SK-N-SH (cell line): ENCODE measurements around the gene PRDM11. TPM values are rescaled to one million over a fixed set of nuclear protein-coding genes. Genes with fewer than 3 reads are reported as not detected.

ENCODE experiments used
- CTCF ChIA-PET: fragments of 300-600, 350-600 bp; formaldehyde crosslinking; extraction: SDS; loops from one replicate; lab custom pipeline; 2021; lab: Yijun Ruan, JAX
- POLR2A ChIA-PET: fragments of 350-600 bp; sonication (Branson Sonifier 250); formaldehyde crosslinking; extraction: SDS; loops from one replicate; lab custom pipeline; 2020; ENCODE audit warnings: antibody characterized with exemption, inconsistent platforms; lab: Yijun Ruan, JAX
- DNase-seq: peaks from one replicate; pipeline ENCODE4 v3.0.0; 2012
- H2AFZ ChIP-seq: fragments of 200-600 bp; sonication (generic); 2 replicates; pipeline ENCODE4 v1.8.1; 2016; ENCODE audit warnings: antibody characterized with exemption, mild to moderate bottlenecking, low read depth
- H3F3A ChIP-seq: fragments of 200-600 bp; sonication (generic); replicated peaks from 2 replicates; pipeline ENCODE3; 2016; ENCODE audit warnings: antibody characterized with exemption, mild to moderate bottlenecking; ENCODE audit not compliant: insufficient read depth
- H3K27ac ChIP-seq, 2 experiments: fragments of 200-500 bp in 1 of 2; fragments of 200-600 bp in 1 of 2; sonication (Bioruptor generic) in 1 of 2; sonication (generic), shearing (Covaris generic) in 1 of 2; 2 replicates each; pipeline versions ENCODE4 v1.5.1 to v1.6.1; 2014 to 2016; ENCODE audit warnings: low read depth in 2 of 2, inconsistent platforms in 1 of 2, low read length in 1 of 2, mild to moderate bottlenecking in 1 of 2, mixed read lengths in 1 of 2
- H3K27me3 ChIP-seq: fragments of 200-600 bp; sonication (generic), shearing (Covaris generic); 2 replicates; pipeline ENCODE4 v1.6.1; 2016; ENCODE audit warnings: mixed run types; ENCODE audit not compliant: insufficient read depth
- H3K36me3 ChIP-seq, 2 experiments: fragments of 200-500 bp in 1 of 2; fragments of 200-600 bp in 1 of 2; sonication (Bioruptor generic) in 1 of 2; sonication (generic) in 1 of 2; replicated peaks in 1 of 2; 2 replicates each; pipeline versions ENCODE3 to v1.5.1; 2014 to 2016; ENCODE audit warnings: low read length in 1 of 2, mild to moderate bottlenecking in 1 of 2; ENCODE audit not compliant: insufficient read depth in 2 of 2, control insufficient read depth in 1 of 2
- H3K4me1 ChIP-seq, 2 experiments: fragments of 200-500 bp in 1 of 2; fragments of 200-600 bp in 1 of 2; sonication (Bioruptor generic) in 1 of 2; sonication (generic), shearing (Covaris generic) in 1 of 2; 2 replicates each; pipeline versions ENCODE4 v1.5.1 to v1.6.1; 2014 to 2016; ENCODE audit warnings: low read depth in 1 of 2, low read length in 1 of 2, mixed run types in 1 of 2; ENCODE audit not compliant: insufficient read depth in 2 of 2, control insufficient read depth in 1 of 2
- H3K4me2 ChIP-seq: fragments of 200-600 bp; sonication (generic), shearing (Covaris generic); 2 replicates; pipeline ENCODE4 v1.6.1; 2017; ENCODE audit warnings: mixed run types
- H3K4me3 ChIP-seq, 2 experiments: fragments of 200-500 bp in 1 of 2; fragments of 200-600 bp in 1 of 2; sonication (Bioruptor generic) in 1 of 2; sonication (generic), shearing (Covaris generic) in 1 of 2; 2 replicates each; pipeline versions ENCODE4 v1.5.1 to v1.8.1; 2014 to 2016; ENCODE audit warnings: low read depth in 2 of 2, inconsistent platforms in 1 of 2, low read length in 1 of 2, mild to moderate bottlenecking in 1 of 2, mixed read lengths in 1 of 2, moderate library complexity in 1 of 2
- H3K79me2 ChIP-seq: fragments of 200-600 bp; sonication (generic); 2 replicates; pipeline ENCODE4 v1.8.1; 2017; ENCODE audit warnings: mild to moderate bottlenecking; ENCODE audit not compliant: insufficient read depth
- H3K9ac ChIP-seq: fragments of 200-600 bp; sonication (generic); 2 replicates; pipeline ENCODE4 v1.6.1; 2017; ENCODE audit warnings: mixed run types
- H3K9me2 ChIP-seq: fragments of 200-600 bp; sonication (generic); 2 replicates; pipeline ENCODE4 v1.6.1; 2017; ENCODE audit warnings: mixed run types
- H3K9me3 ChIP-seq: fragments of 200-600 bp; sonication (generic); 2 replicates; pipeline ENCODE4 v1.6.1; 2017; ENCODE audit warnings: mixed run types, mild to moderate bottlenecking, moderate library complexity
- H4K20me1 ChIP-seq: fragments of 200-600 bp; sonication (generic); 2 replicates; pipeline ENCODE4 v1.6.1; 2017; ENCODE audit warnings: mild to moderate bottlenecking, mixed run types; ENCODE audit not compliant: insufficient read depth
- CHD2 ChIP-seq: fragments of 150-350 bp; IDR thresholded peaks from 2 replicates; pipeline ENCODE4 v1.6.1; 2018; ENCODE audit warnings: low read length; ENCODE audit not compliant: partially characterized antibody
- CTCF ChIP-seq: fragments of 200-600 bp; sonication (generic); IDR thresholded peaks from 2 replicates; pipeline ENCODE4 v1.6.1; 2017; ENCODE audit warnings: antibody characterized with exemption, mild to moderate bottlenecking, moderate library complexity
- ELF1 ChIP-seq: IDR thresholded peaks from 2 replicates; pipeline ENCODE4 v1.4.0; 2012
- FOSL2 ChIP-seq: IDR thresholded peaks from 2 replicates; pipeline ENCODE4 v1.4.0; 2012; ENCODE audit warnings: low read depth, mild to moderate bottlenecking, moderate library complexity, borderline replicate concordance
- FOXM1 ChIP-seq: IDR thresholded peaks from 2 replicates; pipeline ENCODE4 v1.4.0; 2012; ENCODE audit warnings: low read depth, mild to moderate bottlenecking
- GABPA ChIP-seq: IDR thresholded peaks from 2 replicates; pipeline ENCODE4 v1.4.0; 2012; ENCODE audit warnings: low read depth, mild to moderate bottlenecking
- GATA2 ChIP-seq: sonication (generic); formaldehyde crosslinking; IDR thresholded peaks from 2 replicates; pipeline ENCODE4 v1.5.0; 2020; ENCODE audit warnings: mild to moderate bottlenecking, missing genetic modification reagents
- MXI1 ChIP-seq: IDR thresholded peaks from 2 replicates; pipeline ENCODE4 v1.6.1; 2012; ENCODE audit warnings: mild to moderate bottlenecking, low read depth, low read length, improper control_type of control experiment
- NFIC ChIP-seq: IDR thresholded peaks from 2 replicates; pipeline ENCODE4 v1.4.0; 2012; ENCODE audit warnings: borderline replicate concordance
- NRF1 ChIP-seq: IDR thresholded peaks from 2 replicates; pipeline ENCODE4 v1.6.1; 2012; ENCODE audit warnings: low read depth, mild to moderate bottlenecking, low read length
- RAD21 ChIP-seq: IDR thresholded peaks from 2 replicates; pipeline ENCODE4 v1.6.1; 2012; ENCODE audit warnings: mild to moderate bottlenecking, low read length
- RXRA ChIP-seq: IDR thresholded peaks from 2 replicates; pipeline ENCODE4 v1.4.0; 2012; ENCODE audit warnings: low read depth, mild to moderate bottlenecking, borderline replicate concordance
- SIN3A ChIP-seq: IDR thresholded peaks from 2 replicates; pipeline ENCODE4 v1.6.1; 2012; ENCODE audit warnings: low read depth, mild to moderate bottlenecking, low read length, moderate library complexity, borderline replicate concordance
- SMC3 ChIP-seq: IDR thresholded peaks from 2 replicates; pipeline ENCODE4 v1.6.1; 2012; ENCODE audit warnings: low read depth, low read length, improper control_type of control experiment
- TAF1 ChIP-seq: IDR thresholded peaks from 2 replicates; pipeline ENCODE4 v1.6.1; 2012; ENCODE audit warnings: low read depth, mild to moderate bottlenecking, low read length, moderate library complexity, borderline replicate concordance
- TEAD4 ChIP-seq: IDR thresholded peaks from 2 replicates; pipeline ENCODE4 v1.4.0; 2012; ENCODE audit warnings: mild to moderate bottlenecking, borderline replicate concordance; ENCODE audit not compliant: insufficient read depth
- YY1 ChIP-seq: IDR thresholded peaks from 2 replicates; pipeline ENCODE4 v1.4.0; 2012; ENCODE audit warnings: low read depth, mild to moderate bottlenecking
- WGBS: methylation state at CpG from one replicate; pipeline ENCODE4 v1.1.6; 2017; ENCODE audit warnings: low lambda C conversion rate; 5-methylcytosine and 5-hydroxymethylcytosine counted together
- polyA plus RNA-seq, 3 experiments: library from polyadenylated mRNA; depleted of rRNA; stranded (reverse); fragments of >200 nt; gene quantifications; 2 replicates each; pipeline ENCODE4 v1.2.3, GENCODE V29; 2012
- TF ChIP-seq, protein P1 (sequence below): IDR thresholded peaks from 2 replicates; pipeline ENCODE4; 2012

PRDM11 gene
- polyA plus RNA-seq, 1 of the 3 experiments (the other 2 are of a cell fraction), result 4.5 TPM

DNA sequence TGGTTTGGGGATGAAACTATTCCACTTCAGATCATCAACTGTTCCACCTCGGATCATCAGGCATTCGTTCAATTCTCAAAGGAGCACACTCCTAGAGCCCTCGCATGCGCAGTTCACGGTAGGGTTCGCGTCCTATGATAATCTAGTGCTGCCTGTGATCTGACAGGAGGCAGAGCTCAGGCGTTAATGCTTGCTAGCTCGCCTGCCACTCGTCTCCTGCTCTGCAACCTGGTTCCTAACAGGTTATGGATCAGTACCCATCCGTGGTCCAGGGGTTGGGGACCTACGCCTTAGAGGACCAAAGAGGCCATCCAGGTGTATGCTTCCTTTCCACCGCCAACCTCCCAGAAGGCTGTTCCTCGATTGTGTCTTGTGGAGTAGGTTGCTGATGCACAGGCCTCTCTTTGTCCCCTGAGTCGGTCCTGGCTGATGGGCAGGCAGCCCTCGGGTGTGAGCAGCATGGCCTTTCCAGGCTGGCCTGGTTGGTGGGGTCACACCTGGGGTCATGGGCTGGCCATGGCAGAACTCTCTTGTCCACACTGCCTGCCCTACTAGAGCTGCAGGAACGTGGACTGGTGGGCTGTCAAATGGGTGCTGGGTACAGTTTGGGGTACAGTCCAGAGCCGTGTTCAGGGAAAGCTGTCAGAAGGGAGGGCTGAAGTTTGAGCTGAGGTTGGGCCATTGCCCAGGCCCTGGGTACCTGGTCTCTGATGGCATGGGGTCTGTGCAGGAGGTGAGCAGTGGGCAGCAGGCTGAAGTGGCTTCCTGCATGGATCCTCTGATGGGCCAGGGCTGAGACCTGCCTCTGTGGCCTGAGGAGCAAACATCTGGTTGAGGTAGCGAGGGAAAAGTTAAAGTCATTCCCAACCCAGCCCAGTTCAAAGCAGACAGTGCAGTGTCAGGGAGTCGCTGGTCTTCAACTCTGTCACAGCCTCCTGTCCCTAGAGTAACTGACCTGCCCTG is 11.1 kb downstream of the PRDM11 start:
- Histone ChIP-seq H3K27ac (peak overlapping the region in 1 of 2 experiments; percentile 60; a peak in 1 of 4 replicates), H3K4me1 (peaks cover 0 to 44% of the 10 kb centered on the region in 2 experiments; a peak in 1 of 4 replicates), H2AFZ (no peak overlapping the region), H4K20me1 (peaks cover 16% of the 10 kb centered on the region; the same call in 1 of the 2 replicates), H3K4me3 (no peak overlapping the region), H3K79me2 (no peaks in the 10 kb centered on the region), H3F3A (no peaks in the 10 kb centered on the region), H3K4me2 (no peak overlapping the region), H3K9me3 (no peaks in the 10 kb centered on the region), H3K9ac (no peak overlapping the region), H3K27me3 (no peaks in the 10 kb centered on the region), H3K9me2 (no peaks in the 10 kb centered on the region), H3K36me3 (no peaks in the 10 kb centered on the region)
- POLR2A ChIA-PET, result interaction anchor here (1.9 kb wide), 1 partner anchor 10 kb away, joined by 10 read pairs; no protein-coding TSS in a partner anchor
- no peak for TF ChIP-seq NRF1
- TF ChIP-seq SIN3A, result no peak
- TF ChIP-seq GABPA, result no peak
- TF ChIP-seq SMC3, result no peak
- TF ChIP-seq CHD2, result no peak
- TF ChIP-seq TEAD4, result no peak
- no peak for TF ChIP-seq YY1
- TF ChIP-seq MXI1, result no peak
- no peak for TF ChIP-seq CTCF
- WGBS, result 80% methylated on average over 17 of the region's 20 CpGs
- no peak for DNase-seq
- CTCF ChIA-PET, result interaction anchor here (1.5 to 2.0 kb wide), 3 partner anchors 47 to 221 kb away, joined by 4 to 7 read pairs (median 5); no protein-coding TSS in a partner anchor

DNA sequence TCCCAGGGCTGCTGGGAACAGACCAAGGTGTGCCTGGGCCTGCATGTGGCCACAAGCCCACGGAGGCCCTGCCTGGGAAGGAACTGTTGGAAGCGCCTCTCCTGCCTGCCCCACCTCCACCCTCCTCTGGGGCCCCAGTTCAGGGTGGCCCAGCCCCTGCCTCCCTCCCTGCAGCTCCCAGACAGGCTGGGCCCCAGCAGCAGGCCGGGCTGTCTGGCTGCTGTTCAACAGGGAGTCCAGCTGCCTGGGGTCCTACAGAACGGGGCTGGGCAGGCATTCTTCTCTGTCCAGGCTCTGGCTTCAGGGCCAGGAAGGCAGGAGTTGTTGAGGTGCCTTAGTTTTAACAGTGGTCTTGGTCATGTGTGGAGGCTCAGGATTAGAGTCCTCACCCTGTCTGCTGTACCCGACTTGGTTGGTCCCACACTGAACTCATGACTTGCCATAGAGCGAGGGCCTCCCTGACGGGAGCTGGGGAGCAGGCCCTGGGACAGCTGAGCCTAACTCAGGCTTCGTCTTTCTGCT is 11.8 kb downstream of the PRDM11 start:
- Histone ChIP-seq H3K27me3 (no peaks in the 10 kb centered on the region), H3K36me3 (no peaks in the 10 kb centered on the region), H3K4me2 (no peak overlapping the region), H3K9me2 (no peaks in the 10 kb centered on the region), H2AFZ (no peak overlapping the region), H3K4me3 (no peak overlapping the region), H3K4me1 (peaks cover 0 to 52% of the 10 kb centered on the region in 2 experiments; a peak in 1 of 4 replicates)
- WGBS, result 78% methylated on average over 3 of the region's 8 CpGs
- peak; percentile 72 for DNase-seq
- no peak for TF ChIP-seq FOSL2
- TF ChIP-seq, protein P1, sequence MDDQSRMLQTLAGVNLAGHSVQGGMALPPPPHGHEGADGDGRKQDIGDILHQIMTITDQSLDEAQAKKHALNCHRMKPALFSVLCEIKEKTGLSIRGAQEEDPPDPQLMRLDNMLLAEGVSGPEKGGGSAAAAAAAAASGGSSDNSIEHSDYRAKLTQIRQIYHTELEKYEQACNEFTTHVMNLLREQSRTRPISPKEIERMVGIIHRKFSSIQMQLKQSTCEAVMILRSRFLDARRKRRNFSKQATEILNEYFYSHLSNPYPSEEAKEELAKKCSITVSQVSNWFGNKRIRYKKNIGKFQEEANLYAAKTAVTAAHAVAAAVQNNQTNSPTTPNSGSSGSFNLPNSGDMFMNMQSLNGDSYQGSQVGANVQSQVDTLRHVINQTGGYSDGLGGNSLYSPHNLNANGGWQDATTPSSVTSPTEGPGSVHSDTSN, result no peak
- TF ChIP-seq ELF1, result no peak
- TF ChIP-seq GABPA, result no peak
- TF ChIP-seq TAF1, result no peak
- peak; percentile 3; the same call in 1 of the 2 replicates for TF ChIP-seq RAD21
- no peak for TF ChIP-seq GATA2 (CRISPR knock-in tag)
- no peak for TF ChIP-seq RXRA
- TF ChIP-seq CHD2, result peak; percentile 50
- peak; percentile 38; the same call in 1 of the 2 replicates for TF ChIP-seq MXI1
- no peak for TF ChIP-seq NRF1
- no peak for TF ChIP-seq FOXM1
- no peak for TF ChIP-seq NFIC
- TF ChIP-seq SMC3, result no peak
- TF ChIP-seq, all 33 proteins: peak for 3
- H3K9ac ChIP-seq, result no peak overlapping the region
- H4K20me1 ChIP-seq, result peaks cover 22% of the 10 kb centered on the region
- no peaks in the 10 kb centered on the region for H3K79me2 ChIP-seq
- ChIA-PET CTCF (interaction anchor here (1.0 to 2.0 kb wide), 4 partner anchors 48 to 613 kb away, joined by 4 to 7 read pairs (median 4); no protein-coding TSS in a partner anchor), POLR2A (interaction anchor here (1.9 kb wide), 1 partner anchor 11 kb away, joined by 10 read pairs; no protein-coding TSS in a partner anchor)
- H3K9me3 ChIP-seq, result no peaks in the 10 kb centered on the region
- no peaks in the 10 kb centered on the region for H3F3A ChIP-seq
- H3K27ac ChIP-seq, result peak overlapping the region in 1 of 2 experiments; percentile 60; a peak in 1 of 4 replicates
